GM06990 (cell line): Measurements from ENCODE around the gene ATXN2.

Experiments
- DNase-seq: peaks from one replicate; pipeline ENCODE4 v3.0.0-alpha.2; 2011; ENCODE audit not compliant: insufficient read length; ENCODE audit errors: extremely low read depth
- H3K27me3 ChIP-seq: replicated peaks from 2 replicates; pipeline ENCODE4 v1.6.0; 2011; ENCODE audit warnings: low read length; ENCODE audit not compliant: control insufficient read depth, insufficient read depth
- H3K36me3 ChIP-seq: 2 replicates; pipeline ENCODE4 v1.5.1; 2011; ENCODE audit warnings: low read length; ENCODE audit not compliant: control insufficient read depth, insufficient read depth
- H3K4me3 ChIP-seq: replicated peaks from 2 replicates; pipeline ENCODE4 v1.5.1; 2011; ENCODE audit warnings: low read depth, mild to moderate bottlenecking, control low read depth, low read length
- CTCF ChIP-seq: IDR thresholded peaks from 2 replicates; pipeline ENCODE4 v1.5.1; 2011; ENCODE audit warnings: low read length, control low read depth, mild to moderate bottlenecking, inconsistent platforms; ENCODE audit not compliant: insufficient read depth, poor library complexity, severe bottlenecking

The ATXN2 gene

GRCh38 chr12:111408686-111409402 is 190.3 kb downstream of the ATXN2 start:
- Histone ChIP-seq H3K27me3 (no peaks in the 10 kb centered on the region), H3K4me3 (peak overlapping the region; percentile 83), H3K36me3 (peaks cover 4% of the 10 kb centered on the region)
- DNase-seq, result no peak
- no peak for TF ChIP-seq CTCF

- TF ChIP-seq CTCF, result no peak
- DNase-seq, result no peak
- Histone ChIP-seq H3K4me3 (peak overlapping the region; percentile 83), H3K27me3 (no peaks in the 10 kb centered on the region), H3K36me3 (peaks cover 4% of the 10 kb centered on the region)
Observed at GRCh38 chr12:111408116-111408440, 191.0 kb downstream of the ATXN2 start.

GRCh38 chr12:111407377-111408115 is 191.6 kb downstream of the ATXN2 start:
- peaks cover 3% of the 10 kb centered on the region for H3K36me3 ChIP-seq
- no peak for DNase-seq
- no peaks in the 10 kb centered on the region for H3K27me3 ChIP-seq
- no peak for TF ChIP-seq CTCF
- H3K4me3 ChIP-seq, result peak overlapping the region; percentile 83

- TF ChIP-seq CTCF, result no peak
- Histone ChIP-seq H3K4me3 (peak overlapping the region; percentile 83), H3K27me3 (no peaks in the 10 kb centered on the region), H3K36me3 (peaks cover 3% of the 10 kb centered on the region)
- peak; percentile 62 for DNase-seq
Observed at GRCh38 chr12:111406474-111407376, 192.4 kb downstream of the ATXN2 start.

- Histone ChIP-seq H3K4me3 (peak within 1 kb of the TSS; percentile 83), H3K36me3 (peaks cover 3% of the 10 kb centered on the region), H3K27me3 (no peaks in the 10 kb centered on the region)
- no peak for DNase-seq
- TF ChIP-seq CTCF, result no peak
Observed at GRCh38 chr12:111405859-111406473, 193.1 kb downstream of the ATXN2 start, which contains the start of gene SH2B3. SH2B3 (plus strand) TSS chr12:111405923; CDS start chr12:111418146, 12,223 bp downstream.
